GM19025 (cell line): ENCODE results near the gene PIH1D2.
"Not testable (repeated sequence)": the region's sequence is repeated elsewhere in the genome, so short reads cannot be mapped to it uniquely, and the experiment has no call there.

Experiments used
- ATAC-seq: cut with Tn5 transposase; IDR thresholded peaks from one replicate; pipeline ENCODE4 v1.9.1; 2021; ENCODE audit warnings: mild to moderate bottlenecking, low read depth, moderate library complexity; ENCODE audit not compliant: unreplicated experiment

The PIH1D2 gene

GRCh38 chr11:112073941-112074811 lies at the start of gene PIH1D2, which contains the start of gene NKAPD1:
Gene PIH1D2, minus strand, starts transcription at chr11:112074017. Its CDS starts 843 bp downstream, at chr11:112073174.
Gene NKAPD1, plus strand, starts transcription at chr11:112074299. Its CDS starts 1,276 bp downstream, at chr11:112075575.
- ATAC-seq = peak; percentile 79

- ATAC-seq = no peak
These were observed 49.3 kb upstream of the PIH1D2 start for GRCh38 chr11:112123129-112123528.

- ATAC-seq = no peak
These were observed 48.3 kb upstream of the PIH1D2 start for GRCh38 chr11:112121981-112122615.

GRCh38 chr11:112118176-112118575 lies 44.4 kb upstream of the PIH1D2 start:
- no peak for ATAC-seq

- no peak for ATAC-seq
These were observed 41.6 kb upstream of the PIH1D2 start for GRCh38 chr11:112115386-112115785.

- ATAC-seq = no peak
These were observed 40.6 kb upstream of the PIH1D2 start for GRCh38 chr11:112114460-112114859.

GRCh38 chr11:112113539-112114457 lies 40.0 kb upstream of the PIH1D2 start:
- ATAC-seq = no peak

- ATAC-seq = no peak
These were observed 32.3 kb upstream of the PIH1D2 start for GRCh38 chr11:112106070-112106469.

- ATAC-seq = no peak
These were observed 29.6 kb upstream of the PIH1D2 start for GRCh38 chr11:112103446-112103845.

- ATAC-seq = no peak
These were observed 26.6 kb upstream of the PIH1D2 start for GRCh38 chr11:112100462-112100861.

- no peak for ATAC-seq
These were observed 24.1 kb upstream of the PIH1D2 start for GRCh38 chr11:112097734-112098528.

- ATAC-seq = no peak
These were observed 22.4 kb upstream of the PIH1D2 start for GRCh38 chr11:112096194-112096593.

GRCh38 chr11:112095302-112095701 lies 21.5 kb upstream of the PIH1D2 start:
- not testable (repeated sequence) for ATAC-seq

GRCh38 chr11:112087212-112087611 lies 13.4 kb upstream of the PIH1D2 start:
- no peak for ATAC-seq

GRCh38 chr11:112086422-112087191 lies 12.8 kb upstream of the PIH1D2 start, which contains the start of the genes SDHD and TIMM8B:
Gene SDHD, plus strand, starts transcription at chr11:112086873. Its CDS starts 35 bp downstream, at chr11:112086908.
Gene TIMM8B, minus strand, starts transcription at chr11:112086756. Its CDS starts 33 bp downstream, at chr11:112086723.
- ATAC-seq = peak; percentile 85

GRCh38 chr11:112085822-112086421 lies 12.1 kb upstream of the PIH1D2 start:
- peak; percentile 17 for ATAC-seq

- ATAC-seq = no peak
These were observed 8.9 kb upstream of the PIH1D2 start for GRCh38 chr11:112082729-112083128.

GRCh38 chr11:112062923-112063322 lies 10.9 kb downstream of the PIH1D2 start:
- ATAC-seq = no peak
